D721Med (cell line): Measurements from ENCODE around the gene LDLRAD3.

Experiments
- DNase-seq: peaks from one replicate; pipeline ENCODE4 v3.0.0; 2011; ENCODE audit warnings: low spot score; ENCODE audit not compliant: insufficient read length
- FAIRE-seq: peaks from 2 replicates; lab custom pipeline; 2011; peaks lifted over from hg19 to GRCh38; lab: Jason Lieb, UNC
- TF ChIP-seq, protein P1 (sequence below): IDR thresholded peaks from 2 replicates; pipeline ENCODE4 v1.5.1; 2012; ENCODE audit warnings: mild to moderate bottlenecking, control low read depth; ENCODE audit not compliant: insufficient read depth; ENCODE audit errors: missing control alignments

The LDLRAD3 gene

GRCh38 chr11:36240173-36240572, 296.3 kb downstream of the LDLRAD3 start:
- FAIRE-seq (no peak), DNase-seq (no peak)
- TF ChIP-seq, protein P1, sequence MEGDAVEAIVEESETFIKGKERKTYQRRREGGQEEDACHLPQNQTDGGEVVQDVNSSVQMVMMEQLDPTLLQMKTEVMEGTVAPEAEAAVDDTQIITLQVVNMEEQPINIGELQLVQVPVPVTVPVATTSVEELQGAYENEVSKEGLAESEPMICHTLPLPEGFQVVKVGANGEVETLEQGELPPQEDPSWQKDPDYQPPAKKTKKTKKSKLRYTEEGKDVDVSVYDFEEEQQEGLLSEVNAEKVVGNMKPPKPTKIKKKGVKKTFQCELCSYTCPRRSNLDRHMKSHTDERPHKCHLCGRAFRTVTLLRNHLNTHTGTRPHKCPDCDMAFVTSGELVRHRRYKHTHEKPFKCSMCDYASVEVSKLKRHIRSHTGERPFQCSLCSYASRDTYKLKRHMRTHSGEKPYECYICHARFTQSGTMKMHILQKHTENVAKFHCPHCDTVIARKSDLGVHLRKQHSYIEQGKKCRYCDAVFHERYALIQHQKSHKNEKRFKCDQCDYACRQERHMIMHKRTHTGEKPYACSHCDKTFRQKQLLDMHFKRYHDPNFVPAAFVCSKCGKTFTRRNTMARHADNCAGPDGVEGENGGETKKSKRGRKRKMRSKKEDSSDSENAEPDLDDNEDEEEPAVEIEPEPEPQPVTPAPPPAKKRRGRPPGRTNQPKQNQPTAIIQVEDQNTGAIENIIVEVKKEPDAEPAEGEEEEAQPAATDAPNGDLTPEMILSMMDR = no peak

DNA sequence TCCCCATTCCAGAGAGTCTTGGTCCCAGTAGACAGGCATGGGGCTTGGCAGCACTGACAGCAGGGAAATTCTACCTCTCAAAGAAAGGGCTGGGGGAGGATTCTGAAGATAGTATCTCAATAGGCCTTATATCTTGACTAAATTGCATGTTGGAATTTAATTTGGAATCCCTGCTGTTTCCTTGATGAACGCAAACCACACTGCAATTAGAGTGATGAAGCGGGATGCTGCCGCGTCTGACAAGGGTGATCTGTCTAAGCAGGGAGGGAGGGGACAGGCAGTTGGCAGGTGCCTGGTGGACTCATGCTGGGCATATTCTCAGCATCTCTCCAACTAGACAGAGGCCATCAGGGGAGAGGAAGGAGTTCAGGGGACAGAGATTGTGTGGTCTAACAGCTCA, 296.9 kb downstream of the LDLRAD3 start:
- TF ChIP-seq, protein P1 = no peak
- DNase-seq = no peak
- FAIRE-seq = no peak

GRCh38 chr11:36241497-36241896, 297.6 kb downstream of the LDLRAD3 start:
- TF ChIP-seq, protein P1 = no peak
- FAIRE-seq = no peak
- no peak for DNase-seq

- TF ChIP-seq, protein P1 = no peak
- FAIRE-seq (no peak), DNase-seq (no peak)
These were observed 299.8 kb downstream of the LDLRAD3 start for GRCh38 chr11:36243641-36244040.

- no peak for FAIRE-seq
- TF ChIP-seq, protein P1 = no peak
- DNase-seq = no peak
These were observed 303.6 kb downstream of the LDLRAD3 start for GRCh38 chr11:36247493-36247892.

DNA sequence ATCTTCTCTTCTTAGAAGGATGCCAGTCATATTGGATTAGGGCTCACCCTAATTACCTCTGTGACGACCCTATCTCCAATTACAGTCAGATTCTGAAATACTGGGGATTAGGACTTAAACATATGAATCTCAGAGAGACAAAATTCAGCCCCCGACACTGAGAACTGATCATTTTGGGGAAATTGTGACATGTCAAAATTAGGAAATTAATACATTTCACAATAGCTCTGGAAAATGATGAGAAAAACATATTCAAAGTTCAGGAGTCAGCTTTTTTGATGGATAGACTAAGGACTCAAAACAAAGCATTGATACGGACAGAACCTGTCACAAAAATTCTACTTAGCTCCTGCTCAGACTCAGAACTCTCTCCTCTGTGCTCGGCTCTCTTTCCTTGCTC, 304.6 kb downstream of the LDLRAD3 start:
- TF ChIP-seq, protein P1 = no peak
- no peak for DNase-seq
- FAIRE-seq = no peak

- DNase-seq = no peak
- TF ChIP-seq, protein P1 = no peak
- FAIRE-seq = no peak
These were observed 305.4 kb downstream of the LDLRAD3 start for GRCh38 chr11:36249246-36249645.
